Measurements from ENCODE around the gene TVP23A. TPM values are rescaled to one million over a fixed set of nuclear protein-coding genes. Genes with fewer than 3 reads are reported as not detected.
"Not testable (repeated sequence)": the region's sequence is repeated elsewhere in the genome, so short reads cannot be mapped to it uniquely, and the experiment has no call there.

Gene TVP23A
- polyA plus RNA-seq, 1 experiment, result not detected

GRCh38 chr16:10831894-10832886 is 13.6 kb upstream of the TVP23A start:
- Histone ChIP-seq H3K4me3 (ENCODE audit: low read depth, low read length) (no peak overlapping the region), H3K36me3 (ENCODE audit: control insufficient read depth, insufficient read depth, low read length) (no peaks in the 10 kb centered on the region), H3K27me3 (ENCODE audit: control insufficient read depth, insufficient read depth, low read length) (peaks cover 3% of the 10 kb centered on the region)
- TF ChIP-seq, protein P1, sequence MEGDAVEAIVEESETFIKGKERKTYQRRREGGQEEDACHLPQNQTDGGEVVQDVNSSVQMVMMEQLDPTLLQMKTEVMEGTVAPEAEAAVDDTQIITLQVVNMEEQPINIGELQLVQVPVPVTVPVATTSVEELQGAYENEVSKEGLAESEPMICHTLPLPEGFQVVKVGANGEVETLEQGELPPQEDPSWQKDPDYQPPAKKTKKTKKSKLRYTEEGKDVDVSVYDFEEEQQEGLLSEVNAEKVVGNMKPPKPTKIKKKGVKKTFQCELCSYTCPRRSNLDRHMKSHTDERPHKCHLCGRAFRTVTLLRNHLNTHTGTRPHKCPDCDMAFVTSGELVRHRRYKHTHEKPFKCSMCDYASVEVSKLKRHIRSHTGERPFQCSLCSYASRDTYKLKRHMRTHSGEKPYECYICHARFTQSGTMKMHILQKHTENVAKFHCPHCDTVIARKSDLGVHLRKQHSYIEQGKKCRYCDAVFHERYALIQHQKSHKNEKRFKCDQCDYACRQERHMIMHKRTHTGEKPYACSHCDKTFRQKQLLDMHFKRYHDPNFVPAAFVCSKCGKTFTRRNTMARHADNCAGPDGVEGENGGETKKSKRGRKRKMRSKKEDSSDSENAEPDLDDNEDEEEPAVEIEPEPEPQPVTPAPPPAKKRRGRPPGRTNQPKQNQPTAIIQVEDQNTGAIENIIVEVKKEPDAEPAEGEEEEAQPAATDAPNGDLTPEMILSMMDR (IDR thresholded peaks at IDR 0.05; ENCODE audit: insufficient read depth, low read depth, low read length), result no peak
- ChIA-PET POLR2A (no interaction called here), CTCF (interaction anchor here (0.5 kb wide), 1 partner anchor 322 kb away, joined by 3 read pairs; no protein-coding TSS in a partner anchor)
- no peak for DNase-seq (ENCODE audit: low read depth)

DNA sequence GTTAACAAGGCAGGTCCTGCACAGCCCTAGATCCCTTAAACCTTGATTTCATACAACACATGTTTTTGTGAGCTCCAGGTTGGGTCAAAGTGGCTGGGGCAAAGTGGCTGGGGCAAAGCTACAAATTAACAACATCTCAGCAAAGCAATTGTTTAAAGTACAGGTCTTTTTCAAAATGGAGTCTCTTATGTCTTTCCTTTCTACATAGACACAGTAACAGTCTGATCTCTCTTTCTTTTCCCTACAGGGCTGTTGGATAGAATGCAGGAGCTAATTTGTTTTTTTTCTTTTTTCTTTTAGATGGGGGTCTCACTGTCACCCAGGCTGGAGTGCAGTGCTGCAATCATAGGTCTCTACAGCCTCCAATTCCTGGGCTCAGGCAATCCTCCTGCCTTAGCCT is 11.6 kb upstream of the TVP23A start:
- H3K27me3 ChIP-seq (ENCODE audit: control insufficient read depth, insufficient read depth, low read length); H3K4me3 ChIP-seq (ENCODE audit: low read depth, low read length); POLR2A ChIA-PET; H3K36me3 ChIP-seq (ENCODE audit: control insufficient read depth, insufficient read depth, low read length); DNase-seq (ENCODE audit: low read depth): not testable (repeated sequence)
- CTCF ChIA-PET, result interaction anchor here (1.2 kb wide), 1 partner anchor 10 kb away, joined by 3 read pairs; no protein-coding TSS in a partner anchor

DNA sequence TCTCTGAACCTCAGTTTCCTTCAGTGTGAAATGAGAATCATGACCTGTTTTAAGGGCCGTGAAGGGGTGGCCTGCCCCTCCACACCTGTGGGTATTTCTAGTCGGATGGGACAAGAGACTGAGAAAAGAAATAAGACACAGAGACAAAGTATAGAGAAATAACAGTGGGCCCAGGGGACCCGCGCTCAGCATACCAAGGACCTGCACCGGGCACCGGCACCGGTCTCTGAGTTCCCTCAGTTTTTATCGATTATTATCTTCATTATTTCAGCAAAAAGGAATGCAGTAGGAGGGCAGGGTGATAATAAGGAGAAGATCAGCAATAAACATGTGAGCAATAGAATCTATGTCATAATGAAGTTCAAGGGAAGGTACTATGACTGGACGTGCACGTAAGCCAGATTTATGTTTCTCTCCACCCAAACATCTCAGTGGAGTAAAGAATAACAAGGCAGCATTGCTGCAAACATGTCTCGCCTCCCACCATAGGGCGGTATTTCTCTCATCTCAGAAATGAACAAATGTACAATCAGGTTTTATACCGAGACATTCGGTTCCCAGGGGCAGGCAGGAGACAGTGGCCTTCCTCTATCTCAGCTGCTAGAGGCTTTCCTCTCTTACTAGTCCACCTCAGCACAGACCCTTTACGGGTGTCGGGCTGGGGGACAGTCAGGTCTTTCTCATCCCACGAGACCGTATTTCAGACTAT is 10.9 kb upstream of the TVP23A start:
- H3K4me3 ChIP-seq (ENCODE audit: low read depth, low read length); H3K36me3 ChIP-seq (ENCODE audit: control insufficient read depth, insufficient read depth, low read length); H3K27me3 ChIP-seq (ENCODE audit: control insufficient read depth, insufficient read depth, low read length); DNase-seq (ENCODE audit: low read depth): not testable (repeated sequence)
- CTCF ChIA-PET, result interaction anchor here (1.2 kb wide), 1 partner anchor 11 kb away, joined by 3 read pairs; no protein-coding TSS in a partner anchor
- POLR2A ChIA-PET, result interaction anchor here (0.5 kb wide), 1 partner anchor 83 kb away, joined by 6 read pairs; no protein-coding TSS in a partner anchor

DNA sequence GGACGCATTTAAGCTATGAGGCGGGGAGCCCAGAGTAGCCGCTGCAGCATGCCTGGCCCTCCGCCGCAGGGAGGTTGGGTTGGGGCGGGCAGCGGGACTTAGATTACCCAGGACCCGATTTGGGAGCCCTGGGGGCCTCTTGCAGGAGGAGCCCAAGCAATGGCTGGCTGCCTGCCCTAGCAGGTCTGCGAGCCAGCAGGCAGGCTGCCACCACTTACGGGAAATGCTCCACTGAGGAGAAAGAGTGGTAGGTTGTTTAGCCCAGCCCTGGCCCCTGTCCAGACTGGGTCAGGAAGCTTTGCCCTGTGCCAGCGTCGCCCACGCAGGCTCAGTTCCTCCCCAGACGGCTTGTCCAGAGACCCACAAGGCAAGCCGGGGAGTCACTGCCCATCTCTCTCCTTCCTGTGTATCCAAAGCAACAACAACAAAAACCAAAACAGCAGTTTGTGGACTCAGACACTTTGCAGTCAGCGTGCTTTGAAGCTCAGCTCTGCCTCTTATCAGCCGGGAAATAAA is 10.3 kb upstream of the TVP23A start:
- POLR2A ChIA-PET, result interaction anchor here (0.5 kb wide), 1 partner anchor 83 kb away, joined by 6 read pairs; no protein-coding TSS in a partner anchor

GRCh38 chr16:10827691-10828341 is 9.2 kb upstream of the TVP23A start:
- DNase-seq (ENCODE audit: low read depth), result peak; percentile 40
- POLR2A ChIA-PET, result no interaction called here
- no peaks in the 10 kb centered on the region for H3K36me3 ChIP-seq (ENCODE audit: control insufficient read depth, insufficient read depth, low read length)
- TF ChIP-seq, protein P1 (IDR thresholded peaks at IDR 0.05; ENCODE audit: insufficient read depth, low read depth, low read length), result no peak
- H3K4me3 ChIP-seq (ENCODE audit: low read depth, low read length), result no peak overlapping the region
- H3K27me3 ChIP-seq (ENCODE audit: control insufficient read depth, insufficient read depth, low read length), result no peaks in the 10 kb centered on the region; the same call in 1 of the 2 replicates
- CTCF ChIA-PET, result no interaction called here

More for the DNA sequence above, 10.3 kb upstream of the TVP23A start:
- Histone ChIP-seq H3K27me3 (ENCODE audit: control insufficient read depth, insufficient read depth, low read length) (peaks cover 2% of the 10 kb centered on the region; the same call in 1 of the 2 replicates), H3K36me3 (ENCODE audit: control insufficient read depth, insufficient read depth, low read length) (no peaks in the 10 kb centered on the region), H3K4me3 (ENCODE audit: low read depth, low read length) (no peak overlapping the region)
- CTCF ChIA-PET, result no interaction called here
- TF ChIP-seq, protein P1 (IDR thresholded peaks at IDR 0.05; ENCODE audit: insufficient read depth, low read depth, low read length), result no peak
- peak; percentile 30 for DNase-seq (ENCODE audit: low read depth)
